Activated CD8-positive, alpha-beta memory T cell treated with anti-CD3 and anti-CD28 coated beads, Interleukin-2, amount 10 ng/mL, durations not matched to agents 7 days and 5 days (primary cell): Measurements from ENCODE around the gene CAP1. TPM values are rescaled to one million over a fixed set of nuclear protein-coding genes. Genes with fewer than 3 reads are reported as not detected.
A peak's percentile ranks its signal among the peaks of the same experiment; 100 is the strongest.
"Not testable (repeated sequence)": the region's sequence is repeated elsewhere in the genome, so short reads cannot be mapped to it uniquely, and the experiment has no call there.

Experiments used
- ATAC-seq: fragments of 150-1000 bp; cut with Tn5 transposase; one replicate; pipeline ENCODE4 v1.10.0; 2021; ENCODE audit warnings: moderate library complexity
- CTCF ChIA-PET: fragments of 350-600 bp; sonication (Branson Sonifier 250); formaldehyde crosslinking; loops from one replicate; lab custom pipeline; 2021; ENCODE audit warnings: antibody characterized with exemption; lab: Charles Lee
- DNase-seq: peaks from one replicate; pipeline ENCODE4 v3.0.0-alpha.2; 2020
- H3K27ac Mint-ChIP-seq: one replicate; pipeline ENCODE4 v1.8.0; 2021; ENCODE audit warnings: mild to moderate bottlenecking, mixed read lengths
- H3K27me3 Mint-ChIP-seq: one replicate; pipeline ENCODE4 v1.8.0; 2021; ENCODE audit warnings: mixed read lengths
- H3K36me3 Mint-ChIP-seq: one replicate; pipeline ENCODE4 v1.8.0; 2021; ENCODE audit warnings: mild to moderate bottlenecking, mixed read lengths
- H3K4me1 Mint-ChIP-seq: one replicate; pipeline ENCODE4 v1.8.0; 2021; ENCODE audit warnings: mixed read lengths
- H3K4me3 Mint-ChIP-seq: one replicate; pipeline ENCODE4 v1.8.0; 2021; ENCODE audit warnings: mild to moderate bottlenecking, moderate library complexity, mixed read lengths
- H3K9me3 Mint-ChIP-seq: one replicate; pipeline ENCODE4 v1.8.0; 2022; ENCODE audit warnings: low read depth, mixed read lengths
- total RNA-seq, 2 experiments: library from RNA; stranded (reverse); gene quantifications; one replicate each; pipeline ENCODE4 v1.2.3, GENCODE V29; 2021

The CAP1 gene
- total RNA-seq, 2 experiments from 2014 or later = 647 to 727 TPM

DNA sequence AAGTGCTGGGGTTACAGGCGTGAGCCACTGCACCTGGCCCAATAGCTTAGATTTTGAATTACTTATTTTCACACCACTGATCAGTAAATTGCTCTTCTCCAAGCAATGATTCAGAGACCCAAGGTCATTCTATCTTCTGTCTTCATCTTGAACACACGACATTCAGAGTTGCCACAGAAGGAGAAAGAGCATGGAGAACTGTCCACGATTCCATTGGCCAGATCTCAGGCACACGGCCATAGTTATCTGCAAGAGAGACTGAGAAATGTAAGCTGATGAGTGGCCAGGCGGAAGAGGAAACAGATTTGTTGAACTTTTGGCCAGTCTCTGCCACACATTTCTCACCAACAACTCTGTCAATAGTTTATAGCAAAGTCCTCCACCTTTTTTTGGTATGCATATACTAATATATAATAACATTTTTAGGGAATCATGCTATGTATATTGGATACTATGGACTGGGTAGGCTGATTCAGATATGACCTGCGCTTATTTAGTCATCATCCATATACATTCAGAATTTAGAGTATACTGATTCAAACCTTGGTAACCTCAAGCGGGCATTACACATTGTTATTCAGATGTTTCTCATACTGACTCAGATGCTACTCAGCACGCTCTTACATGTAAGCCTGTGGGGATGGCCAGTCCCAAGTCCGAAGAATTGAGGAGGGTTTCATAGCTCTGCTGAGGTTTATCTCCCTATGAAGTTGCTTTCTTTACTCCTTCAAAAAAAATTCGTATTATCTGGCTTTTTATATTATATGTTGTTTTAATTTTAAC, 25.5 kb upstream of the CAP1 start:
- peaks cover 4% of the 10 kb centered on the region for H3K27me3 Mint-ChIP-seq
- H3K27ac Mint-ChIP-seq = no peak overlapping the region
- peak; percentile 69 for ATAC-seq
- H3K4me3 Mint-ChIP-seq = no peak overlapping the region
- CTCF ChIA-PET = interaction anchor here (0.6 to 1.0 kb wide), 2 partner anchors 17 to 95 kb away, joined by 3 to 4 read pairs; no protein-coding TSS in a partner anchor
- H3K9me3 Mint-ChIP-seq = no peaks in the 10 kb centered on the region
- no peaks in the 10 kb centered on the region for H3K36me3 Mint-ChIP-seq
- peaks cover 5% of the 10 kb centered on the region for H3K4me1 Mint-ChIP-seq
- DNase-seq = no peak

DNA sequence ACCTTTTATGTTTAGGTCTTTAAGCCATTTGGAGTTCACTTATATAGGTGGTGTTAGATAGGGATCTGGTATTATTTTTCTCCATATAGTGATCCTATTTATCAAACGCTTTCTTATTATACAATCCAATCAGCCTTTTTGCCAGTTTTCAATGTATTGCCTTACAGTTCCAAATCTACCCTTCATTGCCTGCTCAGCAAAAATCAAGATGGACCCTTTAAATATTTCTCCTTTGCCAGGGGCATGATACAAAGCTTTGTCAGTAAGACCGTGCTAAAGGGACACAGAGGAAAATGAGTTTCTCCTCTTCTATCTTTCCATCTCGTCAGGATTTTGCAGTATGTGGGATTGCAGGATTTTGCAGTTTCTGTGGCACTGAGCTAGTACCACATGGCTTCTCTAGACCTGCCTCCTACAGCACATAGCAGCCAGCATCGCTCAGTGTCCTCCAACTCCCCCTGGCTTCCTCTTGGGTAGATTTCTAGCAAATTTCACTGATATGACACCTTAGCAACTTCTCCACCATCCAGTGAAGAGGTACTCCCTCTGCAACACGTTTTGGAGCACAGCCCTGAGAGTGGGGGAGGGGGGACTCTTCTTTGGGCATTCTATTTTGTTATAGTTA, 22.5 kb upstream of the CAP1 start:
- Mint-ChIP-seq H3K27me3 (peaks cover 4% of the 10 kb centered on the region), H3K9me3 (no peaks in the 10 kb centered on the region), H3K4me1 (peaks cover 5% of the 10 kb centered on the region), H3K27ac (no peak overlapping the region), H3K36me3 (no peaks in the 10 kb centered on the region), H3K4me3 (no peak overlapping the region)
- DNase-seq (no peak), ATAC-seq (no peak)
- CTCF ChIA-PET = interaction anchor here (1.1 to 1.2 kb wide), 2 partner anchors 60 to 172 kb away, joined by 3 read pairs; no protein-coding TSS in a partner anchor

DNA sequence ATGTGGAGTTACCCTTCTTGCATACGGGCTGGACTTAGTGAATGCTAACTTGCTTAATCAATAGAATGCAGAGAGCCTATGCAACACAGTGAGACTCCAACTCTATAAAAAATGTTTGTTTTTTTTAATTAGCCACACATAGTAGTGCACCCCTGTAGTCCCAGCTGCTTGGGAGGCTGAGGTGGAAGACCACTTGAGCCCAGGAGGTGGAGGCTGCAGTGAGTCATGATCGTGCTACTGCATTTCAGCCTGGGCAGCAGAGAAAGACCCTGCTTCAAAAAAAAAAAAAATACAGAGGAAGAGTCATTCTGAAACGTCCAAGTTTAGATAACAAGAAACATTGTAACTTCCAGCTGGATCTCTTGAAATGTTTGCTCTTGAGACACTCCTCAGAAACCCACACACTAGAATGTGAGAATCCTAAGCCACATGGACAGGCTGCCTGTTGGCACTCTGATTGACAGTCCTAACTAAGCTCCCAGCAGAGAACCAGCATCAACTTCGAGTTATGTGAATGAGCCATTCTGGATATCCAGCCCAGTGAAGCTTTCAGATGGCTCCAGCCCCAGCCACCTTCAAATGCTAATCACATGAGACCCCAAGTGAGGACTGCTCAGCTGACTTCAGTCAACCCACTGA, 20.0 kb upstream of the CAP1 start:
- no peak overlapping the region for H3K27ac Mint-ChIP-seq
- no peaks in the 10 kb centered on the region for H3K9me3 Mint-ChIP-seq
- H3K4me3 Mint-ChIP-seq = no peak overlapping the region
- DNase-seq (no peak), ATAC-seq (no peak)
- peaks cover 1% of the 10 kb centered on the region for H3K36me3 Mint-ChIP-seq
- no peaks in the 10 kb centered on the region for H3K4me1 Mint-ChIP-seq
- H3K27me3 Mint-ChIP-seq = peaks cover 4% of the 10 kb centered on the region
- CTCF ChIA-PET = interaction anchor here (1.0 kb wide), 1 partner anchor 113 kb away, joined by 3 read pairs; no protein-coding TSS in a partner anchor

DNA sequence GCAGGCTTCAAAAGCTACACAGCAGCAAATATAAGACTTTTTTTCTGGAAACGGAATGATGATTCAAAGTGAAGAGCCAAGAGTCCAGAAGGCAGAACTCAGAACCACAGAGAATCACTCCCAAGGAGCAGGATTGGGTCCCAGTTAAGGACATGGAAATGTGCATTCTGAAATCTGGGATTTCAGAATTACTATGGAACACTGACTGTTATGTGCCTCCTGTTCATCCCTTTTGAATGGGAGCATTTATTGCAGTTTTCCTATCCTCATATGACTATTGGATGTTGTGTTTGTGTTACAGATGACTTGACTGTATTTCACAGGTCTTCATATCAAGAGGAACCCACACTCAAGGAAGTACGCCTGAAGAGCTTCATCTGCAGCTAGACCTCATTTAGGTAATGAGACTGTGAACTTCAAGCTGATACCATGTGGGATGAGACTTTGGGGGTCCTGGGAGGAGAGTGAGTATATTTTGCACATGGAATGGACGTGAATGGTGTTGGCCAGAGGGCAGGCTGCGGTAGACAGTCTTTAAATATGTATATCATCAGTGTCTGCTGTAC, 17.1 kb upstream of the CAP1 start:
- Mint-ChIP-seq H3K36me3 (peaks cover 1% of the 10 kb centered on the region), H3K4me3 (no peak overlapping the region), H3K27ac (no peak overlapping the region), H3K27me3 (peaks cover 4% of the 10 kb centered on the region), H3K9me3 (peaks cover 2% of the 10 kb centered on the region), H3K4me1 (no peaks in the 10 kb centered on the region)
- no peak for ATAC-seq
- CTCF ChIA-PET = interaction anchor here (1.2 to 1.4 kb wide), 2 partner anchors 28 to 104 kb away, joined by 3 read pairs; no protein-coding TSS in a partner anchor
- no peak for DNase-seq

DNA sequence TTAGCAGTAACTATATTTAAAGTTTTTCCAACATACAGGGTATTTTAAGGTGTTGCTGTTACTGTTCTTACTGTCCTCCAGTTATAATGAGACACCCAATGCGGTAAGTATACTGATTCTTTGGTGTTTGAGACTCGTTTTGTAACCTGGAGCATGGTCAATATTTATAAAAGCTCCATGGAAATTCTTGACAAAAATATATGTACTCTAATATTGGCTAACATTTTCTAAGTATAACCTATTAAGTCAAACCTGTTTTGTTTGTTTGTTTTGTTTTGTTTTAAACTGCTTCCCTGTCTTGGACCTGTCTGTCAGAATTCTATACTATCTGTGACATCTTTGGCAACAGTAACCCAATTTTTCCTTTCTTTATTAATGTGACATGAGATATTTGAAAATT, 15.9 kb upstream of the CAP1 start:
- Mint-ChIP-seq H3K27me3 (peaks cover 9% of the 10 kb centered on the region), H3K4me1 (peaks cover 2% of the 10 kb centered on the region), H3K9me3 (peaks cover 2% of the 10 kb centered on the region), H3K27ac (no peak overlapping the region), H3K36me3 (peaks cover 1% of the 10 kb centered on the region), H3K4me3 (no peak overlapping the region)
- DNase-seq = no peak
- no peak for ATAC-seq
- CTCF ChIA-PET = interaction anchor here (0.8 kb wide), 1 partner anchor 51 kb away, joined by 3 read pairs; no protein-coding TSS in a partner anchor

DNA sequence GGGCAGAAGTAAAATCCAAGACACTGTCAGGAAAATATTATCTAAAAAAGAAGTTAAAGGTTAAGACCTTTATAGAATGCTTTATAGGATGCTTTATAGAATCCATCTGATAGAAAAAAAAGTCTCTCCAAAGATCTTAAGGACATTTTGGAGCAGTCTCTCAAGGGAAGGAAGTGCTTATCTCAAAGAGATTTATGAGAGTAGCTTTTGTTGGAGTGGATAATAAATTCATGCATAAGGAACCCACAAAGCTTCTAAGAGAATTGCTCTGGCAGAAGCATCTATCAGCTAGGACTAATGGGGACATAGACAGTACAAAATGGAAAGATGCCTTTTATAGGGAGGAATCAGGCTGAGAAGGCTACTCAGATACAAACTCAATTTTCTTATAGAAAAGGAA, 12.9 kb upstream of the CAP1 start:
- Mint-ChIP-seq H3K36me3 (peaks cover 1% of the 10 kb centered on the region), H3K4me1 (peaks cover 11% of the 10 kb centered on the region), H3K4me3 (no peak overlapping the region), H3K27ac (no peak overlapping the region), H3K27me3 (peaks cover 16% of the 10 kb centered on the region), H3K9me3 (peaks cover 2% of the 10 kb centered on the region)
- CTCF ChIA-PET = interaction anchor here (2.7 to 2.9 kb wide), 2 partner anchors 108 to 125 kb away, joined by 7 to 9 read pairs; partner anchors contain the start of gene MYCL
- DNase-seq (no peak), ATAC-seq (no peak)

DNA sequence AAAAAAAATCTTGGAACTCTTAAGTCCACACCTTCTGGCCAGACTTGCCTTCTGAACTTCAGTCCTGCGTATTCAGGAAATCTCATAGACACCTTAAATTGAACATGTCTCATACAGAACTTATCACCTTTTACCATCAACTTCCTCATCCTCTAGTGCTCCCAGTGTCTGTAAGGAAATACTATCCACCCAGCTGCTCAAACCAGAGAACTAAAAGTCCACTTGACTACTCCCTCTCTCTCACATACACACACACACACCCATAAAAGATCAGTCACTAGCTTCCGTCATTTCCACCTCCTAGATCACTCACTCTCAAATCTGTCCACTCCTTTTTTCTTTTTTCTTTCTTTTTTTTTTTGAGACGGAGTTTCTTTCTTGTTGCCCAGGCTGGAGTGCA, 10.9 kb upstream of the CAP1 start:
- Mint-ChIP-seq H3K27ac (no peak overlapping the region), H3K9me3 (peaks cover 2% of the 10 kb centered on the region), H3K27me3 (peaks cover 16% of the 10 kb centered on the region), H3K4me1 (peaks cover 18% of the 10 kb centered on the region), H3K36me3 (no peaks in the 10 kb centered on the region), H3K4me3 (no peak overlapping the region)
- DNase-seq (no peak), ATAC-seq (no peak)
- CTCF ChIA-PET = interaction anchor here (1.2 to 2.9 kb wide), 4 partner anchors 13 to 230 kb away, joined by 3 to 9 read pairs (median 5); partner anchors contain the start of gene MYCL

DNA sequence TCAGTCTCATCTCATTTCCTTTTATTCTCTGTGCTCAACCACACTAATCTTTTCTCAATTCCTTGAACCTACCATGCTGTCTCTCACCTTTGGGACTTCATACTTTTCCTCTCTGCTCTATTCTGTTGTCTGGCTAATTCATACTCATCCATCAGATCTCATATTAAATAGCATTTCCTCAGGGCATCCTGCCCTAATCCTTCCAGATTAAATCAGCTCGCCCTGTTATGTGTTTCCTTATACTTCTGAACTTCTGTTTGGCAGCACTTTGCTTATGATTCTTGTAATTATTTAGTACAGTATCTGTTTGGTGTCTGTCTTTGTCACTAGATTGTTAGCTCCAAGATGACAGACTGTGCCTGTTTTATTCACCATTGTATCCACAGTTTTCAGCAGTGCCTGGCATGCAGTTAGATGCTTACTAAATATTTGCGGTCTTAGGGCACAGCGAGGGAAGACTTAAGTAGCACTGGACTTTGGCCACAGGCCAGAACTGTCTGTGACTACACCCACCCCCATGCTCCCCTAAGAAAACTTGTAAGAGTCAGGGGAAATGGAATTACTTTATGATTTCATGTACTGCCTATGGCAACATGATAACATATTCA, 9.9 kb upstream of the CAP1 start:
- CTCF ChIA-PET = interaction anchor here (1.0 to 4.7 kb wide), 6 partner anchors 53 to 231 kb away, joined by 3 to 43 read pairs (median 6); partner anchors contain the start of gene MYCL
- no peaks in the 10 kb centered on the region for H3K36me3 Mint-ChIP-seq
- no peak overlapping the region for H3K4me3 Mint-ChIP-seq
- peaks cover 16% of the 10 kb centered on the region for H3K27me3 Mint-ChIP-seq
- H3K9me3 Mint-ChIP-seq = peaks cover 2% of the 10 kb centered on the region
- no peak overlapping the region for H3K27ac Mint-ChIP-seq
- peaks cover 25% of the 10 kb centered on the region for H3K4me1 Mint-ChIP-seq
- ATAC-seq (no peak), DNase-seq (no peak)

DNA sequence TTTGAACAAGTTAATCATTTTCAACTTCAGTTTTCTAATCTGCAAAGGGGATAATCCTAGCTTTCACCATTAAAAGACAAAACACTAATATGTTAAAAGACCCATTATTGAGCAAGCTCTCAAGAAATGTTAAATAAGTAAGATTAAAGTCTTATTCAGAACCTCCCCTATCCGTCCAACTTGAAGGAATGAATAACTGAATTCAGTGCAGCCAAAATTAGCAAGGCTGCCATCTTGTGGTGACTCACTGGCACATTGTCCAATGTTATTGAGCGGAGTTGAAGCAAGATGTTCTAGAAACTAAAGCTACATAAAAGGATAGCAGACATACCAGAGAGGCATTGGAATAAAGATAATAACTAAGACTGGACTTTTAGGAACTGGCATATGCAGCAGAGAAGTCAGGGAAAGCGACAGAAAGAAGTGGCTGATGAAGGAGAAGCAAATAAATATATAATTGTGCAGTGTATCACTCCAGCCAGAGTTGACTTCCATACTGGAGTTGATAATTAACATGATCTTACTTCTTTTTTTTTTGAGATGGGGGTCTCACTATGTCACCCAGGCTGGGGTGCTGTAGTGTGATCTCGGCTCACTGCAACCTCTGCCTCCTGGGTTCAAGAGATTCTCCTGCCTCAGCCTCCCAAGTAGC, 8.2 kb upstream of the CAP1 start:
- CTCF ChIA-PET = interaction anchor here (0.6 to 4.7 kb wide), 32 partner anchors 9 to 366 kb away, joined by 3 to 57 read pairs (median 3); partner anchors contain the start of genes CAP1, MYCL and TRIT1
- Mint-ChIP-seq H3K9me3 (no peaks in the 10 kb centered on the region), H3K36me3 (no peaks in the 10 kb centered on the region), H3K27me3 (peaks cover 16% of the 10 kb centered on the region), H3K27ac (no peak overlapping the region), H3K4me3 (no peak overlapping the region), H3K4me1 (peaks cover 31% of the 10 kb centered on the region)
- DNase-seq (peak; percentile 68), ATAC-seq (peak; percentile 80)

DNA sequence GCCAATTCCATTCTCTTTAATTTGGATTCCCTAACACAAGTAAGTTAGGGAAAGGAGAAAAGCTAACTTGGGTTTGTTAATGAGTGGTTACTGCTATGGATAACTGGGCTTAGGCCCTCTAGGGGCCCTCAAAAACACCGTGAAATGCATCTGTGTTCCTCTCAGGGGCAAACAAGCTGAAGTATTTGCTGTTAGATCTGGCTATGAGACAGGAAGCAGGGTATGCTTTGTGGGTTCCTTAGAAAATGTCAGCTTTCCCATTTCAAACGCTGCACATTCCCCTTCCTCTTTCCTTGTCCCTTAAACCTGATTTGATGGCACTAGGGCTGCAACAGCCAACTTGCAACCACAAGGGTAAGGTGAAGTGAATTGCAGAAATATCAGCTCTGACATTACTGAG, 5.7 kb upstream of the CAP1 start:
- DNase-seq (no peak), ATAC-seq (no peak)
- peaks cover 3% of the 10 kb centered on the region for H3K36me3 Mint-ChIP-seq
- peak overlapping the region; percentile 68 for H3K27ac Mint-ChIP-seq
- H3K4me3 Mint-ChIP-seq = no peak overlapping the region
- peaks cover 7% of the 10 kb centered on the region for H3K27me3 Mint-ChIP-seq
- no peaks in the 10 kb centered on the region for H3K9me3 Mint-ChIP-seq
- peaks cover 47% of the 10 kb centered on the region for H3K4me1 Mint-ChIP-seq
- CTCF ChIA-PET = interaction anchor here (0.7 to 4.7 kb wide), 7 partner anchors 31 to 429 kb away, joined by 3 to 57 read pairs (median 3); no protein-coding TSS in a partner anchor

DNA sequence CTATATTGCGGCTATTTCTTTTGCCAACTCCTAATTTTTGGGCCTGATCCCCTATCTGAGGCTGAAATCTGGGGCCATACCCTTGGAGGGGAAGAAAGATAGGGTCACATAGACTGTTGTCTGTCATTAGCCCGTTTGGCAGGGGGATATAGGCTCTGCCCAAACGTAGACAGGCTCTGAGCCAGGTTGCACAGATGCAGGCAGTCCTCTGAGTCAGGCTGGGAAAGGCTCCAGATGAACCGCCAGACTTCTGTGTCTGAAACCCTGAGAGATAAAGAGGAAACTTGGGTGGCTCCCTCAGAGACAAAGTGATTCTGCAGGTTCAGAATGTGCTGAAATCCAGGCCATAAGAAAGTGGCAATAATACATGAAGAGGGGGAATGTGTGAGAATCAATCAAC, 4.0 kb upstream of the CAP1 start:
- Mint-ChIP-seq H3K9me3 (no peaks in the 10 kb centered on the region), H3K27ac (no peak overlapping the region), H3K4me1 (peaks cover 43% of the 10 kb centered on the region), H3K4me3 (no peak overlapping the region), H3K27me3 (no peaks in the 10 kb centered on the region), H3K36me3 (peaks cover 12% of the 10 kb centered on the region)
- no peak for DNase-seq
- ATAC-seq = no peak
- CTCF ChIA-PET = no interaction called here

DNA sequence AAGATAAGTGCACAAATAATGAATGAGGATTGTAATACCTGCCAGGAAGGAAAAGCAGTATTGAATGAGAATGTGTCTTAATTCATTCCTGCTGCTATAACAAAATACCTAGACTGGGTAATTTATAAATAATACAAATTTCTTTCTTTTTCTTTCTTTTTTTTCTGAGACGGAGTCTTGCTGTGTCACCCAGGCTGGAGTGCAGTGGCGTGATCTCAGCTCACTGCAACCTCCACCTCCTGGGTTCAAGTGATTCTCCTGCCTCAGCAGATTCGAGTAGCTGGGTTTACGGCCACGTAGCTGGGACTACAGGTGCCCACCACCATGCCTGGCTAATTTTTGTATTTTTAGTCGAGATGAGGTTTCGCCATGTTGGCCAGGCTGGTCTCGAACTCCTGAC, 3.3 kb upstream of the CAP1 start:
- H3K27me3 Mint-ChIP-seq, ATAC-seq, H3K9me3 Mint-ChIP-seq, H3K4me3 Mint-ChIP-seq, DNase-seq, CTCF ChIA-PET, H3K27ac Mint-ChIP-seq: not testable (repeated sequence)
- H3K36me3 Mint-ChIP-seq = peaks cover 18% of the 10 kb centered on the region
- H3K4me1 Mint-ChIP-seq = peaks cover 44% of the 10 kb centered on the region
